MCF 10A (cell line): ENCODE data around the gene SUCLG2. TPM values are rescaled to one million over a fixed set of nuclear protein-coding genes. Genes with fewer than 3 reads are reported as not detected.

ENCODE experiments used
- BruUV-seq: library from RNA; stranded (reverse); fragments of 400-500 nt; replicated peaks from 2 replicates; lab custom pipeline; 2021; lab: Mats Ljungman, UMichigan
- CTCF ChIA-PET: fragments of 300-600 bp; sonication (Branson Sonifier 250); formaldehyde crosslinking; extraction: SDS; loops from one replicate; lab custom pipeline; 2021; ENCODE audit warnings: antibody characterized with exemption, inconsistent platforms; lab: Yijun Ruan, JAX
- POLR2A ChIA-PET: fragments of 300-600, 350-650 bp; sonication (Branson Sonifier 250); formaldehyde crosslinking; extraction: SDS; loops from one replicate; lab custom pipeline; 2020; ENCODE audit warnings: antibody characterized with exemption, inconsistent platforms; lab: Yijun Ruan, JAX
- DNase-seq: peaks from one replicate; pipeline ENCODE4 v3.0.0-alpha.2; 2018; ENCODE audit not compliant: unreplicated experiment
- H3K27ac Mint-ChIP-seq: one replicate; pipeline ENCODE4 v1.8.0; 2022; ENCODE audit warnings: mild to moderate bottlenecking, low read depth, mixed read lengths; ENCODE audit not compliant: unreplicated experiment
- H3K27me3 Mint-ChIP-seq: one replicate; pipeline ENCODE4 v1.8.0; 2022; ENCODE audit warnings: mixed read lengths; ENCODE audit not compliant: insufficient read depth, unreplicated experiment
- H3K36me3 Mint-ChIP-seq: one replicate; pipeline ENCODE4 v1.8.0; 2022; ENCODE audit warnings: mild to moderate bottlenecking, moderate library complexity, mixed read lengths; ENCODE audit not compliant: insufficient read depth, unreplicated experiment
- H3K4me1 Mint-ChIP-seq: one replicate; pipeline ENCODE4 v1.8.0; 2022; ENCODE audit warnings: mixed read lengths; ENCODE audit not compliant: insufficient read depth, unreplicated experiment
- H3K4me3 Mint-ChIP-seq: one replicate; pipeline ENCODE4 v1.8.0; 2022; ENCODE audit warnings: mild to moderate bottlenecking, moderate library complexity, mixed read lengths; ENCODE audit not compliant: unreplicated experiment
- H3K9me3 Mint-ChIP-seq: one replicate; pipeline ENCODE4 v1.8.0; 2022; ENCODE audit warnings: mixed read lengths; ENCODE audit not compliant: unreplicated experiment
- intact Hi-C: fragments of 100-400 bp; cut with micrococcal nuclease; formaldehyde crosslinking; loops from 2 replicates; pipeline ENCODE4 v1.14.1; 2022
- total RNA-seq: library from RNA; stranded (reverse); gene quantifications from 2 replicates; pipeline ENCODE4 v1.2.3, GENCODE V29; 2022
- TF ChIP-seq, protein P1 (sequence below): fragments of 200-600 bp; IDR thresholded peaks from one replicate; pipeline ENCODE4 v1.8.0; 2022; ENCODE audit warnings: antibody characterized with exemption, mild to moderate bottlenecking; ENCODE audit not compliant: unreplicated experiment

SUCLG2 gene
- total RNA-seq, 1 experiment from 2014 or later: 55.6 TPM

- H3K4me3 Mint-ChIP-seq: no peak overlapping the region
- intact Hi-C loops: no loop called here
Observed at GRCh38 chr3:67529337-67529736, 125.1 kb downstream of the SUCLG2 start.

DNA sequence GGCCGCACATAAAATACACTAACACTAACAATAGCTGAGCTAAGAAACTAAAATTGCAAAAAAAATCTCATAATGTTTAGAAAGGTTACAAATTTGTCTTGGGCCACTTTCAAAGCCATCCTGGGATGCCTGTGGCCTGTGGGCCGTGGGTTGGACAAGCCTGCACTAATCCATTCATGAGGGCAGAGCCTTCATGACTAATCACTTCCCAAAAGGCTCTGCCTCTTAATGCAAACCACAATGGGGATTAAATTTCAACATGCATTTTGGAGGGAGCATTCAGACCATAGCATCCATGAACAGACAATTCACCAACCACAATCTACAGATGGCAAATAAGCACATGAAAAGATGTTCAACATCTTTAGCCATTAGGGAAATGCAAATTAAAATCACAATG, 128.2 kb downstream of the SUCLG2 start:
- ChIA-PET CTCF (no interaction called here), POLR2A (interaction anchor here (0.5 kb wide), 1 partner anchor 31 kb away, joined by 3 read pairs; no protein-coding TSS in a partner anchor)
- intact Hi-C loops: no loop called here
- TF ChIP-seq, protein P1, sequence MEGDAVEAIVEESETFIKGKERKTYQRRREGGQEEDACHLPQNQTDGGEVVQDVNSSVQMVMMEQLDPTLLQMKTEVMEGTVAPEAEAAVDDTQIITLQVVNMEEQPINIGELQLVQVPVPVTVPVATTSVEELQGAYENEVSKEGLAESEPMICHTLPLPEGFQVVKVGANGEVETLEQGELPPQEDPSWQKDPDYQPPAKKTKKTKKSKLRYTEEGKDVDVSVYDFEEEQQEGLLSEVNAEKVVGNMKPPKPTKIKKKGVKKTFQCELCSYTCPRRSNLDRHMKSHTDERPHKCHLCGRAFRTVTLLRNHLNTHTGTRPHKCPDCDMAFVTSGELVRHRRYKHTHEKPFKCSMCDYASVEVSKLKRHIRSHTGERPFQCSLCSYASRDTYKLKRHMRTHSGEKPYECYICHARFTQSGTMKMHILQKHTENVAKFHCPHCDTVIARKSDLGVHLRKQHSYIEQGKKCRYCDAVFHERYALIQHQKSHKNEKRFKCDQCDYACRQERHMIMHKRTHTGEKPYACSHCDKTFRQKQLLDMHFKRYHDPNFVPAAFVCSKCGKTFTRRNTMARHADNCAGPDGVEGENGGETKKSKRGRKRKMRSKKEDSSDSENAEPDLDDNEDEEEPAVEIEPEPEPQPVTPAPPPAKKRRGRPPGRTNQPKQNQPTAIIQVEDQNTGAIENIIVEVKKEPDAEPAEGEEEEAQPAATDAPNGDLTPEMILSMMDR: no peak
- peak overlapping the region; percentile 7 for H3K27ac Mint-ChIP-seq
- peaks cover 16% of the 10 kb centered on the region for H3K4me1 Mint-ChIP-seq
- no peaks in the 10 kb centered on the region for H3K27me3 Mint-ChIP-seq
- H3K36me3 Mint-ChIP-seq: no peaks in the 10 kb centered on the region
- peak; percentile 84 for DNase-seq
- no TSS peak for BruUV-seq
- no peaks in the 10 kb centered on the region for H3K9me3 Mint-ChIP-seq
- no peak overlapping the region for H3K4me3 Mint-ChIP-seq

More at GRCh38 chr3:67529337-67529736, 125.1 kb downstream of the SUCLG2 start:
- Mint-ChIP-seq H3K9me3 (no peaks in the 10 kb centered on the region), H3K27ac (no peak overlapping the region), H3K4me1 (peaks cover 18% of the 10 kb centered on the region), H3K36me3 (peaks cover 6% of the 10 kb centered on the region), H3K27me3 (no peaks in the 10 kb centered on the region)
- no TSS peak for BruUV-seq
- ChIA-PET CTCF (interaction anchor here (0.9 kb wide), 1 partner anchor 61 kb away, joined by 3 read pairs; no protein-coding TSS in a partner anchor), POLR2A (no interaction called here)
- DNase-seq: no peak
- TF ChIP-seq, protein P1: no peak

DNA sequence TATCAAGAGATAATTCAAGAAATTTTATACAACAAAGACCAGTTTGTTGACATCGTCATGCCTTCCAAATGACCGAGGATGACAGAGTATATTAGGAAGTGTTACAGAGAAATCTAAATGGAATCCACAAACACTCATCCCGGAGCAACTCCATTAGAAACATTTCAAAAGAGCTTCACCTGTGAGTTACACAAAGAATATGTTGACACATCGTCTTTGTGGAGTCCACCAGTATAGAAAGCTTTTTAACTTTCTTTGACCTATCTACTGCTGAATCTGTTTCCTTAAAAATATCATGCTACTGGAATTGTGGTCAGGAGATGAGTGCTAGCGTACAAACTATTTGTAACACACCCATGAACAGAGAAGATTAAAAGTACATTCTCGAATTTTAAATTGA, 130.4 kb downstream of the SUCLG2 start:
- no TSS peak for BruUV-seq
- POLR2A ChIA-PET: no interaction called here
- peaks cover 11% of the 10 kb centered on the region for H3K4me1 Mint-ChIP-seq
- DNase-seq: no peak
- H3K36me3 Mint-ChIP-seq: peaks cover 3% of the 10 kb centered on the region
- no peaks in the 10 kb centered on the region for H3K9me3 Mint-ChIP-seq
- intact Hi-C loops: no loop called here
- TF ChIP-seq, protein P1: no peak
- H3K4me3 Mint-ChIP-seq: no peak overlapping the region
- H3K27me3 Mint-ChIP-seq: no peaks in the 10 kb centered on the region
- H3K27ac Mint-ChIP-seq: no peak overlapping the region
- CTCF ChIA-PET: interaction anchor here (0.6 kb wide), 1 partner anchor 265 kb away, joined by 6 read pairs; no protein-coding TSS in a partner anchor

- BruUV-seq: no TSS peak
- Mint-ChIP-seq H3K27ac (no peak overlapping the region), H3K27me3 (no peaks in the 10 kb centered on the region), H3K4me1 (peaks cover 11% of the 10 kb centered on the region), H3K9me3 (no peaks in the 10 kb centered on the region), H3K4me3 (no peak overlapping the region), H3K36me3 (peaks cover 12% of the 10 kb centered on the region)
- intact Hi-C loops: no loop called here
- ChIA-PET POLR2A (interaction anchor here (0.6 kb wide), 1 partner anchor 67 kb away, joined by 3 read pairs; no protein-coding TSS in a partner anchor), CTCF (no interaction called here)
- DNase-seq: no peak
- TF ChIP-seq, protein P1: no peak
Observed at GRCh38 chr3:67522081-67522480, 132.3 kb downstream of the SUCLG2 start.
